ENCODE results near the gene ILK.
A peak's percentile ranks its signal among the peaks of the same experiment; 100 is the strongest.

The ILK gene

GRCh38 chr11:6634534-6634933 lies 31.0 kb downstream of the ILK start:
- no peak overlapping the region for H3K4me3 ChIP-seq (ENCODE audit: low read length)
- DNase-seq (ENCODE audit: low read depth), result no peak
- no peak for TF ChIP-seq CTCF (conservative IDR thresholded peaks at IDR 0.05; ENCODE audit: low read length)

- no peak for TF ChIP-seq CTCF (conservative IDR thresholded peaks at IDR 0.05; ENCODE audit: low read length)
- no peak overlapping the region for H3K4me3 ChIP-seq (ENCODE audit: low read length)
- peak; percentile 29 for DNase-seq (ENCODE audit: low read depth)
Measured at GRCh38 chr11:6635082-6635932, 31.7 kb downstream of the ILK start.

GRCh38 chr11:6636480-6636879 lies 32.9 kb downstream of the ILK start:
- no peak for TF ChIP-seq CTCF (conservative IDR thresholded peaks at IDR 0.05; ENCODE audit: low read length)
- DNase-seq (ENCODE audit: low read depth), result no peak
- H3K4me3 ChIP-seq (ENCODE audit: low read length), result no peak overlapping the region

GRCh38 chr11:6637871-6638270 lies 34.3 kb downstream of the ILK start:
- DNase-seq (ENCODE audit: low read depth), result peak; percentile 87
- no peak overlapping the region for H3K4me3 ChIP-seq (ENCODE audit: low read length)
- TF ChIP-seq CTCF (conservative IDR thresholded peaks at IDR 0.05; ENCODE audit: low read length), result no peak

GRCh38 chr11:6638429-6638828 lies 34.9 kb downstream of the ILK start:
- TF ChIP-seq CTCF (conservative IDR thresholded peaks at IDR 0.05; ENCODE audit: low read length), result no peak
- no peak for DNase-seq (ENCODE audit: low read depth)
- no peak overlapping the region for H3K4me3 ChIP-seq (ENCODE audit: low read length)

GRCh38 chr11:6640036-6640984 lies 36.7 kb downstream of the ILK start:
- no peak overlapping the region for H3K4me3 ChIP-seq (ENCODE audit: low read length)
- DNase-seq (ENCODE audit: low read depth), result no peak
- no peak for TF ChIP-seq CTCF (conservative IDR thresholded peaks at IDR 0.05; ENCODE audit: low read length)

Data from AG10803 (cell line).